HG03196 (cell line): Measurements from ENCODE around the gene IZUMO4.
"Not testable (repeated sequence)": the region's sequence is repeated elsewhere in the genome, so short reads cannot be mapped to it uniquely, and the experiment has no call there.

Experiments used
- ATAC-seq: cut with Tn5 transposase; IDR thresholded peaks from one replicate; pipeline ENCODE4 v1.9.1; 2021; ENCODE audit not compliant: unreplicated experiment

Gene IZUMO4

DNA sequence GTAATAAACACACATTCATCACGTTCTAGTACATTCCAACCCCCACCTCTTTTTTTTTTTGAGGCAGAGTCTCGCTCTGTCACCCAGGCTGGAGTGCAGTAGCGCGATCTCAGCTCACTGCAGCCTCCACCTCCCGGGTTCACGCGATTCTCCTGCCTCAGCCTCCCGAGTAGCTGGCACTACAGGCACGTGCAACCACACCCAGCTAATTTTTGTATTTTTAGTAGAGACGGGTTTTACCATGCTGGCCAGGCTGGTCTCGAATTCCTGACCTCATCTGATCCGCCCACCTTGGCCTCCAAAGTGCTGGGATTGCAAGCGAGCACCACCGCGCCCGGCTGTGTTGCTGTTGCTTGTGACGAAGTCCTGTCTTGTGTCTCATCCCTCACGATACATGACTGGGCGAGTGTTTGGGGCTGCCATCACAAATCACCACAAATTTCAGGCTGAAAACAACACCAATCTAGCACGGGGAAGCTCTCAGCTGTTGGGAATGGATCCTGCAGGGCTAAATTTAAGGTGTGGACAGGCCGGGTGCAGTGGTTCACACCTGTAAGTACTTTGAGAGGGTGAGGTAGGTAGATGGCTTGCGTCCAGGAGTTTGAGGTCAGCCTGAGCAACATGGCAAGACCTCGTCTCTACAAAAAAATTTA, 16.3 kb upstream of the IZUMO4 start:
- no peak for ATAC-seq

DNA sequence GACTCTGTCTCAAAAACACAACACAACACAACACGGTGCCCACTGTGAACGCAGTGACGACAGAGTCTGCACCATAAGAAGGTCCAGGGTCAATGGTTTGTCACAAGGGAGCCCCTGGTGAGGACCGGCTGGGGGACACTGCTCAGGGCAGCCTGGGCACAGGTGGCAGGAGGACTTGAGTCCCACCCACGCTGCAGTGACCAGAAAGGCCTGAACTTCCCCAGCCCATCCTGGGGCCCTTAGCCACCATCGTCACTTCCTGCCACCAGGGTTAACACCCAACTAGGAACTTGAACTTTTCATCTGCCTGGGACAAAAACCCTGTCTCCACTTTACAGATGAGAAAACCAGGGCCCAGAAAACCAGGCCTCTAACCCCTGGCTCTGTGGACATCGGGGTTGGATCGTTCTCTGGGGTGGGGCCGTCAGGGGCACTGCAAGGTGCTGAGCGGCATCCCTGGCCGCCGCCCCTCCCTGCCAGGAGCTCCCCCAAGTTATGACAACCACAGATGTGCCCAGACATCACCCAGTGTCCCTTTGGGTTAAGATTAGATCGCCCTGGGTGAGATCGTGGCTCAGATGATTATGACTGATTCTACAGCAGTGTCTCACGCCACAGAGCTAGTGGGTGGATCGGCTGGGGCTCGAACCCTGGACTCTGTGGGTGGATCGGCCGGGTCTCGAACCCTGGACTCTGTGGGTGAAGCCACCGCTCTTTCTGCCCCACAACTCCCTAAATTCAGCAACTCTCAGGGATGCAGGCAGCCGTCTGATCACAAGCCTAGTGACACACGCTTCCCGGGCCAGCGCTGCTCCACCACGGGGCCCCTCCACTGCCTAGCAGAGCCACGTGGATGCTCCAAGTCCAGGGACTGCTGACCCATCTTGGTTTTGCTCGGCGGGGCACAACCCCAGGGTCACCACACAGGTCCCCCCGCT, 14.6 kb upstream of the IZUMO4 start:
- no peak for ATAC-seq

- no peak for ATAC-seq
These were observed 13.4 kb upstream of the IZUMO4 start for GRCh38 chr19:2083174-2083854.

DNA sequence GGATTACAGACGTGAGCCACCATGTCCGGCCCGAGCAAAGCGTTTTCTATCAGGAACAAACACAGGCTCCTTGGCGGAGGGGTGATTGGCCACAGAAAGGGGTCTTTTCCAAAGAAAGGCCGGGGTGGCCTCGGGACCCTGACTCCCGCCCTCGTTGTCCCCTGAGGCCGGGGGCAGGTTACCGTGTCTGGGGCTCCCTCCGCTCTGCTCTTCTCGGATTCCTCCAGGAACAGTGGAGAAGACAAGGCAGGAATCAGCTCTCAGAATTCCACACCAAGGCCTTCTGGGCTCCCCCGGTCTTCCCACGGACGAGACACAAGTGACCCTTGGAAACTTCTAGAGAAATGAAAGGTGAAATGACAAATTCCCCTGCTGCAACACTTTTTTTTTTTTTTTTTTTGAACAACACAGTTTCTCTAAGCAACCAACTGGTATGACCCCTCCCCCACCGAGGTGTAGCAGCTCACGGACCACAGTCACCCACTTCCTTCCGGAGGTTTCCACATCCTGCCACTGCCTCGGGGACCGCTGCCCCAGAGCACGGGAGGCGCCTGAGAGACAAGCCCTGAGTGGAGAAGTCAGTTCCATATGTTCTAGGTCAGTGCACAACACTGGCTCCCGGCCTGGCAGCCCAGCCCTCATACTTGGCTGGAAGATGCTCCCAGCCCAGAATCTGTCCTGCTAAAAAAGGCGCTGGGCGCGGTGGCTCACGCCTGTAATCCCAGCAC, 11.6 kb upstream of the IZUMO4 start:
- peak; percentile 26 for ATAC-seq

GRCh38 chr19:2086695-2087620, 9.8 kb upstream of the IZUMO4 start:
- ATAC-seq = not testable (repeated sequence)

- no peak for ATAC-seq
These were observed 9.1 kb upstream of the IZUMO4 start for GRCh38 chr19:2087621-2088100.

DNA sequence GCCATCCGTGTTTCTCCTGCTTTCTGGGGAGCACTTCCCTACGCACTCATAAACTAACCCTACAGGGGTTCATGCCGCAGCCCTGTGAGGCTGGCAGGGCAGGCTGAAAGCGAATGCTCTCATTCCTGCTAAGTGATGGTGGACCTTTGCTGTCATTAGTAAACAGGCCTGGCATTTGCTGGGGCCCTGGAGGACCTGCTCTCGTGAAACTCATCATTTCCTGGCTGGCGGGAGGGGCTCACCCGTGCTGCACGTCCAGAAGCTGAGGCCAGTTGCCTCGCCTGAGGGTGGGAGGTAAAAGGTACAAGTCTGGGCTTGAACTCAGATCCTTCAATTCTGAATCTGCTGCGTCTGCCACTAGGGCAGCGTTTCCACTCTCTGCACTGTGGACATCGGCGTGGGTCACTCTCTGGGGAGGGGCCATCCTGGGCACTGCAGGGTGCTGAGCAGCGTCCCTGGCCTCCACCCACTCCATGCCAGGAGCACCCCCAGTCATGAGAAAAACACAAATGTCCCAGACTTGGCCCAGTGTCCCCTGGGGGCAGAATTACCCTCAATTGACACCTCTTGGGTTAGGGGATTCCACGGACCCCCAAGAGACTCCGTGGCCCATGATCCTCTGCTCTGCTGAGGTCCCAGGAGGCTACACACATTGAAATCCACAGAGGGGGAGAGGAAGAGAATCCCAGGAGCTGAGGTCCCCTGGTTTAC, 7.6 kb upstream of the IZUMO4 start:
- no peak for ATAC-seq

GRCh38 chr19:2089727-2090053, 7.0 kb upstream of the IZUMO4 start:
- ATAC-seq = no peak

GRCh38 chr19:2091926-2092525, 4.7 kb upstream of the IZUMO4 start:
- ATAC-seq = not testable (repeated sequence)

GRCh38 chr19:2096034-2096479, 658 bp upstream of the IZUMO4 start, which contains the start of gene MOB3A:
TSS of gene MOB3A (minus strand) at chr19:2096326. CDS start at chr19:2078560, 17,766 bp downstream.
- ATAC-seq = peak; percentile 46

DNA sequence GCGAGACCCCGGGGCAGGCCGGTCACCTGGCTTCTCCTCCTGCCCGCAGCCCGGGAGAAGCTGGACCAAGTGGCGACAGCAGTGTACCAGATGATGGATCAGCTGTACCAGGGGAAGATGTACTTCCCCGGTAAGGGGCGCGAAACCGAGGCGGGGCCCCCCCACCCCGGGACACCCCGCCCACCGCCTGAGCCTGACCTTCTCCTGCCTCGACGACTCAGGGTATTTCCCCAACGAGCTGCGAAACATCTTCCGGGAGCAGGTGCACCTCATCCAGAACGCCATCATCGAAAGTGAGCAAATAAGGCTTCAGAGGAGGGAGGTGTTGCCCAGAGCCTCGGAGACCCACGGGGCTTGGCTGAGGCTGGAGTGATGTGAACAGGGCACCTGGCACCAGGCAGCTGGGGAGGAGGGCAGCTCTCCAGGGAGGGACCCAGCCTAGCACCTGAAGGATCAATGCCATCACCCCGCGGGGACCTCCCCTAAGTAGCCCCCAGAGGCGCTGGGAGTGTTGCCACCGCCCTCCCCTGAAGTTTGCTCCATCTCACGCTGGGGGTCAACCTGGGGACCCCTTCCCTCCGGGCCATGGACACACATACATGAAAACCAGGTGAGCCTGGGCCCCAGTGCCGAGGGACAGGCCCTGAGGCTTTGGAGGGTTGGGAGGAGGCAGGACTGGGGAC, 629 bp downstream of the IZUMO4 start:
- no peak for ATAC-seq

DNA sequence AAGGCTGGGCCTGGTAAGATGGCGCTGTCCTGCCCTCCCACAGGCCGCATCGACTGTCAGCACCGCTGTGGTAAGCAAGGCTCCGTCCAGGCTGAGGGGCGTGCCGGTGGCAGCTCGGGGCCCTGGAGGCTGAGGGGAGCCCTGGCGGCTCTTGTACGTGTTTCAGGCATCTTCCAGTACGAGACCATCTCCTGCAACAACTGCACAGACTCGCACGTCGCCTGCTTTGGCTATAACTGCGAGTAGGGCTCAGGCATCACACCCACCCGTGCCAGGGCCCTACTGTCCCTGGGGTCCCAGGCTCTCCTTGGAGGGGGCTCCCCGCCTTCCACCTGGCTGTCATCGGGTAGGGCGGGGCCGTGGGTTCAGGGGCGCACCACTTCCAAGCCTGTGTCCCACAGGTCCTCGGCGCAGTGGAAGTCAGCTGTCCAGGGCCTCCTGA, 1.2 kb downstream of the IZUMO4 start:
- no peak for ATAC-seq

DNA sequence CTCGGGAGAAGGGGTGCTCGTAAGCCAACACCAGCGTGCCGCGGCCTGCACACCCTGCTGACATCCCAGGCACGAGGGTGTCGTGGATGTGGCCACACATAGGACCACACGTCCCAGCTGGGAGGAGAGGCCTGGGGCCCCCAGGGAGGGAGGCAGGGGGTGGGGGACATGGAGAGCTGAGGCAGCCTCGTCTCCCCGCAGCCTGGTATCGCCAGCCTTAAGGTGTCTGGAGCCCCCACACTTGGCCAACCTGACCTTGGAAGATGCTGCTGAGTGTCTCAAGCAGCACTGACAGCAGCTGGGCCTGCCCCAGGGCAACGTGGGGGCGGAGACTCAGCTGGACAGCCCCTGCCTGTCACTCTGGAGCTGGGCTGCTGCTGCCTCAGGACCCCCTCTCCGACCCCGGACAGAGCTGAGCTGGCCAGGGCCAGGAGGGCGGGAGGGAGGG, 2.4 kb downstream of the IZUMO4 start:
- no peak for ATAC-seq

DNA sequence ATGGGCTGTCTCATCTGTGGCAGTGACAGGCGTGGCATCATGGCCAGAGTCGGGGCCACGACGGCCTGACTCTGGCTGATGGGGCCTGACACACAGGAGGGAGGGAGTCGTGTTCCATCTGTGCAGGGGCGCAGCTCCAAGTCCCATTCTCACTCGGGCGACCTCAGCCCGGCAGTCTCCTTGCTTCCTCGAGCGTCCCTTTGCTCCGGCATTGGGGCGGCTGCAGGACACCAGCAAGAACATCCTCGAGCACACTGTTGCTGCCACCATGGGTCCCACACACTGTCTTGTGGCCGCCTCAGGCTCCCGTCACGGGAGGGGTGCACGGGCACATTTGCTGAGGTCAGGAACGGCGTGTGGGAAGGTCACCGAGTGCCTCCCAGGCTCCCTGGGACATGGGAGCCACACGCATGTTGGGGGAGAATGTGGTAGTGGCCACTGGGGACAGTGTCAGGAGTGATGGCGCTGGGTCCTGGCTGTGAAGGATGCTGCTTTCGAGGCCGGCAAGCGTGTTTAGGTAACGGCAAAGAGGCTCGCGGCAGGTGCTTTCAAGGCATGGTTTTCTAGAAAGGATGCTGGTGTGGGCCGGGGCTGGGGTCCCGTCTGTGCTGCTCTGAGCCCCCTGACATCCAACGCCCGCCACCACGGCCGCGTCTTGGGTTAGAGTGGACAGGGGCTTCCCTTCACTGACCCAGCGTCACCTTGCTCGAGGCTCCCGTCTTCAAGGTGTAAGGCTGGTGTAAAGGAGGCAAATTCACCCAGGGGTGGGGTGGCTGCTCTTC, 3.4 kb downstream of the IZUMO4 start:
- no peak for ATAC-seq

GRCh38 chr19:2100719-2101061, 4.0 kb downstream of the IZUMO4 start:
- ATAC-seq = no peak

- no peak for ATAC-seq
These were observed 5.0 kb downstream of the IZUMO4 start for GRCh38 chr19:2101417-2102335.
